ENCODE data around the gene KIAA1210. TPM values are rescaled to one million over a fixed set of nuclear protein-coding genes. Genes with fewer than 3 reads are reported as not detected.

KIAA1210 gene
- total RNA-seq, 1 donor from 2014 or later, result not detected

DNA sequence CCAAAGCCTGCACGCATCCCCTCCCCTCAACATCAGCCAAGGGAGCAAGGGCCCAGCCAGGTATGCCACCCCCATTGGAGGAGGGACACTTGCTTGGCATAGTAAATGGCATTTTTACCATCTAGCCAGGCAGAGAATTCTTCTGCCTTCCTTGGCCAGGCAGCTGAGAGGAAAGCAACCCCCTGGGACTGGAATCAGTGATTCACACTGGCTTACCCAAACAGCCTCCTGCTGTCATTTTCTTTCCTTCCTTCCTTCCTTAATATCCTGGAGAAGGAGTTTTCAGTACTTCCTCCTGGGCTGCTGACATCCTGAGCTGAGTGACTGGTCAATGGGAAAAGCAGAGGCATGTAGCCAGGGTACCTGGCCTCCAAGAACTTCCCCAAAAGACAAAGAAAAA is 28.6 kb upstream of the KIAA1210 start:
- TF ChIP-seq, protein P1, sequence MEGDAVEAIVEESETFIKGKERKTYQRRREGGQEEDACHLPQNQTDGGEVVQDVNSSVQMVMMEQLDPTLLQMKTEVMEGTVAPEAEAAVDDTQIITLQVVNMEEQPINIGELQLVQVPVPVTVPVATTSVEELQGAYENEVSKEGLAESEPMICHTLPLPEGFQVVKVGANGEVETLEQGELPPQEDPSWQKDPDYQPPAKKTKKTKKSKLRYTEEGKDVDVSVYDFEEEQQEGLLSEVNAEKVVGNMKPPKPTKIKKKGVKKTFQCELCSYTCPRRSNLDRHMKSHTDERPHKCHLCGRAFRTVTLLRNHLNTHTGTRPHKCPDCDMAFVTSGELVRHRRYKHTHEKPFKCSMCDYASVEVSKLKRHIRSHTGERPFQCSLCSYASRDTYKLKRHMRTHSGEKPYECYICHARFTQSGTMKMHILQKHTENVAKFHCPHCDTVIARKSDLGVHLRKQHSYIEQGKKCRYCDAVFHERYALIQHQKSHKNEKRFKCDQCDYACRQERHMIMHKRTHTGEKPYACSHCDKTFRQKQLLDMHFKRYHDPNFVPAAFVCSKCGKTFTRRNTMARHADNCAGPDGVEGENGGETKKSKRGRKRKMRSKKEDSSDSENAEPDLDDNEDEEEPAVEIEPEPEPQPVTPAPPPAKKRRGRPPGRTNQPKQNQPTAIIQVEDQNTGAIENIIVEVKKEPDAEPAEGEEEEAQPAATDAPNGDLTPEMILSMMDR (IDR thresholded peaks at IDR 0.05; ENCODE audit: unreplicated experiment), result no peak
- H3K9me3 Mint-ChIP-seq (ENCODE audit: low read depth), result peaks cover 9% of the 10 kb centered on the region
- DNase-seq (ENCODE audit: low spot score, unreplicated experiment), result no peak
- H3K27ac Mint-ChIP-seq, result no peak overlapping the region
- H3K27me3 Mint-ChIP-seq, result no peaks in the 10 kb centered on the region
- H3K4me1 Mint-ChIP-seq (ENCODE audit: low read depth), result no peaks in the 10 kb centered on the region
- H3K4me3 Mint-ChIP-seq (ENCODE audit: low read depth), result no peak overlapping the region
- no peaks in the 10 kb centered on the region for H3K36me3 Mint-ChIP-seq (ENCODE audit: insufficient read depth)

DNA sequence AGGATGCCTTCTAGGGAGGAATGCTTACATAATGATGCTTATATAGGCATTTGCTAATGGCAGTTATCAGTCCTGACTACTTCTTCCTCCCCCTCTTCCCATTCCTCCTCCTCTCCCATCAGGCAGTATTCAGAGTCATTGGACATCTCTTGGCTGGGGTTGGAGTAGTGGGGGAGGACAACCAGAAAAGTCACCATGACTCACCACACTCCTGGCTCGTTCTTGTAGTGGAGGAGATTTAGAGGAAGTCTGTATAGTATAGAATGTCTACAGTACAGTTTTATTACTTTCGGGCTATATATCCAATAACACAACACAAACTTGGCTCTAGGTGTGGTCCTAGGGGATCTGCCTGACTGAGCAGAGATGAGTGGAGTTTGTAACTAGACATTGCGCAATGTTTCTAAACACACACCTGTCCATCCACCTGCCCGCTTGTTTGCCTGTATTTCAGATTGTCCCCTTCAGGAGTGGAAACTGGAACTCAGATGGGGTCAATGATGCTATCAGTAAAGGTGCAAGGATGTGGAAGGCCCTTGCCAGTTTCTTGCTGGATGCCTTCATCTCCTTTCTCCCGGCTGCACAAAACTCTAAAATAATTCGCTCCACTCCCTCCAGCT is 27.9 kb upstream of the KIAA1210 start:
- Mint-ChIP-seq H3K9me3 (ENCODE audit: low read depth) (peaks cover 9% of the 10 kb centered on the region), H3K4me1 (ENCODE audit: low read depth) (no peaks in the 10 kb centered on the region), H3K27ac (no peak overlapping the region), H3K4me3 (ENCODE audit: low read depth) (no peak overlapping the region), H3K27me3 (peaks cover 2% of the 10 kb centered on the region), H3K36me3 (ENCODE audit: insufficient read depth) (no peaks in the 10 kb centered on the region)
- no peak for DNase-seq (ENCODE audit: low spot score, unreplicated experiment)
- TF ChIP-seq, protein P1 (IDR thresholded peaks at IDR 0.05; ENCODE audit: unreplicated experiment), result no peak

DNA sequence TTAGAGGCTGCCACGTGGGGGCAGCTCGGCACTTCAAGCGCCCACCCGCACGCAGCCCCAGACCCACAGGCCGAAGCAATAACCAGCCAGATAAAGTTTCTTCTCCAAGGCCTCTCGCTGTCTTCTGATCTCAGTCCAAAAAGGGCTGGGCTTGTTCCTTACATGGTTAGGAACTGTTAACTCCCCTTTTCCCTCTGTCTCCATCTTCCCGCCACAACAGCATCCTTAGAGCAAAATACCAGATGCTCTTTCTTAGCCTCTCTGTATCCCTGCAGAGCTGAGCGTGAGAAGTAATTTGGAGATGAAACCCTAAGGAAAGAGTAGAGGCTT is 23.4 kb upstream of the KIAA1210 start:
- TF ChIP-seq, protein P1 (IDR thresholded peaks at IDR 0.05; ENCODE audit: unreplicated experiment), result no peak
- Mint-ChIP-seq H3K4me1 (ENCODE audit: low read depth) (peaks cover 5% of the 10 kb centered on the region), H3K36me3 (ENCODE audit: insufficient read depth) (no peaks in the 10 kb centered on the region), H3K27me3 (peaks cover 2% of the 10 kb centered on the region), H3K27ac (no peak overlapping the region), H3K4me3 (ENCODE audit: low read depth) (no peak overlapping the region), H3K9me3 (ENCODE audit: low read depth) (peaks cover 7% of the 10 kb centered on the region)
- DNase-seq (ENCODE audit: low spot score, unreplicated experiment), result no peak

DNA sequence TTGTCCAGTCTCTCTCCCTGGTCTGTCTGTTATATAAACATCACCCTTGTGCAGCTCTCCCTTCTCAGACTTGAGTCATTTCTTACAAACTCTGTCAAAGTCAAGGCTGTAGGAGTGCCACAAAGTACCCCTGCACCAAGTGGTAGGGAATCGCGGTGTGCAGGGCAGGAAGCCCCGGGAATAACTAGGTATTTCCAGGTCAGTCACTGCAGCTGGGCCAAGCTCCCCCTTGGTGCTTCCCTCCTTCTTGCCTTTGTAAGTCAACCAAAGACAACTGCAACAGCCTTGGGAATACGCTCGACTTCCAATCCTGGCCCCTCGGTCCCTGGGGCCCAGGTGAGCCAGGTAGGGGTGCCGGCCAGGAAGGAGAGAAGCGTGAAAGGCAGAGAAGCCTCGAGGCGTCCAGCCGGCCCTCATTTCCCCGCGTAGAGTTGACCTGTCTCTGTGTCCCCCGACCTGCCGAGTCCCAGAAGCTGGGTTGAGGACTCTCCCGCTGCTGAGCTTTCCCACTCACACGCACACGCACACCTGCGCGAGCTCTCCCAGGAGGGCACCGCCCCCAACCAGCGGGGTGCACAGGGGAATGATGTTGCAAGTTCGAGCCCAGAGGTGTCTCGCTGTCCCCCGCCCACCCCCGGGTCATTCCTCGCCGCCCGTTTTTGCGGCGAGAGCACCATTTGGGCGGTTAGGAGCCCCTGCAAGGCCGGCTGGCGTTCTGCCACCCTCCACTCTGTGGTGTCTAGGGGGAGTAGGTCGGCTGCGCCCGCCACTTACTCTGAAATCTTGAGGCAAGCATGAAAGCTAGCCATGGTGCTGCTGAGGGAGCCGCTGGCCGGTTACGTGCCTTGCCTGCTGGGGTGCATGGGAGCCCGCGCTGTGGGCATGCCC is 22.8 kb upstream of the KIAA1210 start:
- H3K4me1 Mint-ChIP-seq (ENCODE audit: low read depth), result peaks cover 5% of the 10 kb centered on the region
- DNase-seq (ENCODE audit: low spot score, unreplicated experiment), result no peak
- peaks cover 2% of the 10 kb centered on the region for H3K27me3 Mint-ChIP-seq
- H3K4me3 Mint-ChIP-seq (ENCODE audit: low read depth), result no peak overlapping the region
- H3K36me3 Mint-ChIP-seq (ENCODE audit: insufficient read depth), result no peaks in the 10 kb centered on the region
- H3K9me3 Mint-ChIP-seq (ENCODE audit: low read depth), result peaks cover 7% of the 10 kb centered on the region
- H3K27ac Mint-ChIP-seq, result no peak overlapping the region
- TF ChIP-seq, protein P1 (IDR thresholded peaks at IDR 0.05; ENCODE audit: unreplicated experiment), result no peak

DNA sequence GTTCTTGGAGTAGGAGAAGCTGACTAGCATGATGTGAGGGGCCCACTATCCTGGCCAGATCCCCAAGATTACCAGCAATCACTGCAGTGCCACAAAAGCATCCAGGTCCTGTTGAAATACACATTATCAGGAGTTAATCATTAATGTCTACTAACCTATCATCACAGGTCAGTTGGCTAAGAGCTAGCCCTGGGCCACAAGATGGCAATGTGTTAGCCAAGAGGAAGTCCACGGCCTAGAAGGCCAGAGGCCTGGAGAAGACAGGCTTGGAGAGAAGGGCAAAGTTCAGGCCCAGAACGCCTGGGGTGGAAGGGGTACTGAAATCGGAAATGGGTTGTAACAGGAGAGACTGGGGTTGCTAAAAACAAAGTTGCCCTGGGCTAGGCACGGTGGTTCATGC is 19.9 kb upstream of the KIAA1210 start:
- no peaks in the 10 kb centered on the region for H3K36me3 Mint-ChIP-seq (ENCODE audit: insufficient read depth)
- peaks cover 10% of the 10 kb centered on the region for H3K9me3 Mint-ChIP-seq (ENCODE audit: low read depth)
- TF ChIP-seq, protein P1 (IDR thresholded peaks at IDR 0.05; ENCODE audit: unreplicated experiment), result no peak
- H3K27ac Mint-ChIP-seq, result no peak overlapping the region
- H3K27me3 Mint-ChIP-seq, result peaks cover 2% of the 10 kb centered on the region
- H3K4me1 Mint-ChIP-seq (ENCODE audit: low read depth), result peaks cover 5% of the 10 kb centered on the region
- no peak for DNase-seq (ENCODE audit: low spot score, unreplicated experiment)
- no peak overlapping the region for H3K4me3 Mint-ChIP-seq (ENCODE audit: low read depth)

All from progenitor cell of endocrine pancreas (in vitro differentiated cells).